NCI-H2227 (cell line): Measurements from ENCODE around the gene CPOX.
A peak's percentile ranks its signal among the peaks of the same experiment; 100 is the strongest.
"Not testable (repeated sequence)": the region's sequence is repeated elsewhere in the genome, so short reads cannot be mapped to it uniquely, and the experiment has no call there.

Experiments
- DNase-seq: peaks from one replicate; lab custom pipeline; 2025; ENCODE audit not compliant: unreplicated experiment; lab: John Stamatoyannopoulos, UW

Gene CPOX

DNA sequence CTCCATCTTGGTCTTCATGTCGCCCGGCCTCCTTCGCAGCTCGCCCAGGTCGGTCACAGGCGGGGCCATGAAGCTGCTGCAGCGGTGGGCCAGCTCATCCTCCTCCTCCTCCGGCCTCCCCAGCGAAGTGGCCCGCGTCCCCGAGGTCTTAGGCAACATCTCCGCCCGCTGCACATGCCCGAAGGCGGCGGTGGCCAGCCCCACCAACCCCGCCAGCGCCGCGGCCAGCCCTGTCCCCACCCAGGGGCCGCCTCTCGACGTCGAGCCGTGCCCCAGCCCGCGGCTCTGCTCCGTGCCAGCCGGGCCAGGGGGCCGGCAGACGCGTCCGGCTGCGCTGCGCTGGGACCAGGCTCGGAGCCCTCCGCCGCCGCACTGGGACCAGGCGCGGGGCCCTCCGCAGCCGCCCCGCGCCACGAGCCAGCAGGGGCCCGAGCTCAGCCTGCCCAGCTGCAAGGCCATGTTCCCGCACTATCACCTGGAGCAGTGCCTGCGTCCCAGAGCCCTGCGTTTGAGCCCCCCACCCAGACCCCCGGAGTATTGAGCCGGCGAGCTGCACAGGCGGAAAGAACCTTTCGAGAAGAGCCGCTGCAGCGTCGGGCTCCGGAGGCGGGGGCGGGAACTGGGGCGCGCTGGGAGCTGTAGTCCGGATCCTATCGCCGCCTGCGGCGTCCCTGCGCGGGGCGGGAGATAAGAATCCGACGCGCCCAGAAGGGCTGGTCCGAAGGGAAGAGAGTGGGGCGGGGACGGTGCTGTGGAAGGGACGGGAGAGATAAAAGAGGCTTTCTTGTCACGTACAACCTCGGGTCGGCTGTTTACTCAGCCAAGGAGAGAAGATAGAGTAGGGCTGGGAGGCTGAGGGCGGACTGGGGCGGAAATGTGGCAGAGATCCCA is at the start of gene CPOX:
CPOX (minus strand) TSS at position 566 of the 891 bp plus-strand sequence; CDS start at position 459, 107 bp downstream.
- peak; percentile 87 for DNase-seq

DNA sequence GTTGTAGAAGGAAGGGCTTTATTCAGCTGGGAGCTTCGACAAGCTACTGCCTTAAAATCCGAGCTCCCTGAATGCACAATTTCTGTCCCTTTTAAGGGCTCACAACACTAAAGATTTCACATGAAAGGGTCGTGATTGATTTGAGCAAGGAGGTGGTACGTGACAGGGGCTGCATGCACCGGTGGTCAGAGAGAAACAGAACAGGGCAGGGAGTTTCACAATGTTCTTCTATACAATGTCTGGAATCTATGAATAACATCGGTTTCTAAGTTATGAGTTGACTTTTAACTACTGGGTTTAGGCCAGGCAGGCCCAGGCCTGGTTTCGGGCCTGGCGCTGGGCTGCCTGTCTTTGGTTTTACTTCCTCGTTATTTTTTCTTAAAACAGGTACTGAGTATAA is 49.4 kb upstream of the CPOX start:
- not testable (repeated sequence) for DNase-seq

DNA sequence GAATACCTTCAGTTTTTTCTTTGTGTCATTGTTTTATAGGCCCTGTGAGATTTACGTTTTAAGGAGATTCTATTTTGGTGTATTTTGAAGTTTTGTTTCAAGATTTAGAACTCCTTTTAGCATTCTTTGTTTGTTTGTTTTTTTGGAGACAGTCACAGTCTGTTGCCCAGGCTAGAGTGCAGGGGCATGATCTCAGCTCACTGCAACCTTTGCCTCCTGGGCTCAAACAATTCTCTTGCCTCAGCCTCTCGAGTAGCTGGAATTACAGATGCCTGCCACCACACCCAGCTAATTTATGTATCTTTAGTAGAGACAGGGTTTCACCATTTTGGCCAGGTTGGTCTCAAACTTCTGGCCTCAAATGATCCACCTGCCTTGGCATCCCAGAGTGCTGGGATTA is 48.3 kb upstream of the CPOX start:
- DNase-seq = not testable (repeated sequence)

DNA sequence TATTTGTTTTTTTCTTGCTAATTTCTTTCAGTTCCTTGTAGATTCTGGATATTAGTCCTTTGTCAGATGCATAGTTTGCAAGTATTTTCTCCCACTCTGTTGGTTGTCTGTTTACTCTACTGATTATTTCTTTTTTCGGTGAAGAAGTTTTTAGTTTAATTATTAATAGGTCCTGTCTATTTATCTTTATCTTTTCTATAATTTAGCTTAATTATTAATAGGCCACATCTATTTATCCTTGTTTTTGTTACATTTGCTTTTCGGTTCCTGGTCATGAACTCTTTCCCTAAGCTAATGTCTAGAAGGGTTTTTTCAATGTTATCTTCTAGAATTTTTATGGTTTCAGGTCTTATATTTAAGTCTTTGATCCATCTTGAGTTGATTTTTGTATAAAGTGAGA is 45.1 kb upstream of the CPOX start:
- DNase-seq = not testable (repeated sequence)

DNA sequence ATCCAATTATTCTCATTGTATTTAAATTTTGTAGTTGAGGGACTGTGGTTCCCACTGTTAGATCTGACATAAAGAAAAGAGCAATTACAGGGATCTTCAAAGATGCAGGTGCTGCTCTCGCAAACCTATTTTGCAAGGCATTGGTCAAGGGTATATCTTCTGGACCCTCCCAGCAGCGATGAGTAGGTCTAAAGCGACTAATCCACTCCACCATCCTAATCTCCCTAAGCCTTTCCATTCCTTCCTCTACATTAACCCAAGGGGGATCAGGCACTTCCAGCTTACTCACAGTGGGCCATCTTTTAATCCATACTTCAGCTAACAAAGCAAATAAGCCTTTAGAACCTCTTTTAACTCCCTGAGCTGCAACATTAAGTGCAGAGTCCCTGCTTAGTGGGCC is 37.0 kb upstream of the CPOX start:
- no peak for DNase-seq

DNA sequence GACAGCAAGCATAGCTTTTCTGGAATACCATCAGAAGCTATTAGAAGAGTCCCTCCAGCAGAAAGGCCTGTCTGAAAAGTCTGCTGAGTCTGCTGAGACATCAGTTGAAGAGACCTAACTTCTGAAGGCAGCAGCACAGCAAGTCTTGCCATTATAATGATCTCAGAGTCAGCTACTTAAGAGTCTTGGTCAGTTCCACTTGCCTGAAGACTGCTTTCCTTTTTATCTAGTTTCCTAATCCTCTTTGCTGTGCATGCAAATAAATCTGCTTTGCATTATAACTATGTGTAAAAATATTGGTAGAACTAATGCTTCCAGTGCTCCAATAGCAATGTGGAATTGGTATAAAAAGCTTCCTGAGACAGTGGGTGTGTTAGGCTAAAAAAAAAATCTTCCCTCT is 34.9 kb upstream of the CPOX start:
- no peak for DNase-seq

DNA sequence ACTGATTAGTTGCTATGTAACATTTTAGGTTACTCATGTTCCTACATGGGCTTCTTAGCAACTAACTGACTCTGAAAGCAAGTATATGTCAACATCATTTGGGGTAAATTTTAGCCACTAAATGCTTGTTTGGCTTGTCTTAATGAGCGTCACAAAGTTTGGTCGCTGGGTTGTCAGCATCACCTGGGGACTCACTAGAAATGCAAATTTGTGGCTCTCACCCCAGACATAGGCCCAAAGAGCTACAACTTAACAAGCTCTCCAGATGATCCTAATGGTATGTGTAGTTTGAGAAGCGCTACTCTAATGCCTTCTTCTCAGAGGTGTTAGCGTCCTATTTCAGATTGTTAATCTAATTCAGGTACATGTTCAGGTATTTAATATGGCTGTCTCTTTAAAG is 32.7 kb upstream of the CPOX start:
- no peak for DNase-seq

DNA sequence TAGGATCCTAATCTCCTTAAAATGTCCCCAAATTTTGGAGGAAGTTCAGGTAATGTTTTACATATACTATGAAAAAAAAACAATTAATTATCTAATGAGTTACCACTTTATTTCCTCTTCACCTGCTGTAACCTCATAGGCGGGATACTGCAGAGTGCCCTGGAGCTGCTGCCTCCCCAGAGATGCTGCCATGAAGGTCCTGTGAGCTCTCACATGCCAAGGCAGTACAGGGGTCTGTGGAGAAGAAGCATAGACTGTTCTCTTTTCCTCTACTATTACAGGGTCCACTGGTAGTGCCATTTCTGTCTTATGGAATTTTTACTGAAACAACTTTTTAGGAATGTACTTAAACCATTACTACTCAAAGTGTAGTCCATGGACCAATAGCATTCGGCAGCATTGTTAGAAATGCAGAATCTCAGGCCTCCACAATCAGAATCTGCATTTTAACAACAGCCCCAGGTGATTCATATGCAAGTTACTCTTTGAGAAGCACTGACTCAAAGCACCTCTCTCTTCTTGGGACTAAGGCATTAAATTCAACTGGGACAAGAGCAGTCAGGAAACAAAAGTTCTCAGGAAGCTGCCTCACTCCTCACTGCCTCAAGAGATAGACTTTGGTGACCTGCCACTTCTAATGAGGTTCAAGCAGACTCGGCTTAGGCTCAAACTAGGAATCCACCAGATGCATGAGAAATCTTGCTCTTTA is 30.3 kb upstream of the CPOX start:
- no peak for DNase-seq

DNA sequence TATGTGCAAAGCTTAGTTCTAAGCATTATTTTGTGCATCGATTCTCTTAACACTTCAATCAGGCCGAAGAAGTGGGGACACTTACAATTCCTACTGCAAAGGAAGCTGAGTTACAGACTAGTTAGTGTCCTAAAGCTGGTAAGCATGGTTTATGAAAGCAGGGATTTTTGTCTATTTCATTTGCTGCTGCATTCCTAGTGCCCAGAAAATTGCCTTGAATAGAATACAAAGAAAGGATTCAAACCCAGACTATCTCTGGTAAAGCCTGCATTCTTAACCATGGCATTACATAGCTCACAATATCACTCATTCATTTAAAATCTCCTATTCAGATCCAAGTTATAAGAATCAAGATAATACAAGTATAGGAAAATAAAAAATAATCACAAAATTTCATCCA is 24.4 kb upstream of the CPOX start:
- no peak for DNase-seq

DNA sequence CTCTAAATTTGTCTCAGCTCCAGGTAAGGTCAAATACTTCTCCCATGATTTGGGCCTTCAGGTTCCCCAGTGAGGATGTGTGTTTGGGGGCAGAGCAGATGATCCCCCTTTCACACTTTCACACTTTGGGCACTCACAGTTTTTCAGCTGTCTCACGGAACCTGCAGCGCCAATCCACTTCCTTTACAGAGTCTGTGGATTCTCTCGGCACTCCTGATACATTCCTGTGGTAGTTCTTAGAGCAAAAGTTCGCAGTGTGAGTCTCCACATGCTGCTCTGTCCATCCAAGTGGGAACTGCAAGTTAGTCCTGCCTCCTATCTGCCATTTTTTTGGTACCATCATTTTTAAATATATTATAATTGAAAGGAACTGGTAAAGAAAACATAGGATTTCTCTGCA is 20.2 kb upstream of the CPOX start:
- DNase-seq = no peak

DNA sequence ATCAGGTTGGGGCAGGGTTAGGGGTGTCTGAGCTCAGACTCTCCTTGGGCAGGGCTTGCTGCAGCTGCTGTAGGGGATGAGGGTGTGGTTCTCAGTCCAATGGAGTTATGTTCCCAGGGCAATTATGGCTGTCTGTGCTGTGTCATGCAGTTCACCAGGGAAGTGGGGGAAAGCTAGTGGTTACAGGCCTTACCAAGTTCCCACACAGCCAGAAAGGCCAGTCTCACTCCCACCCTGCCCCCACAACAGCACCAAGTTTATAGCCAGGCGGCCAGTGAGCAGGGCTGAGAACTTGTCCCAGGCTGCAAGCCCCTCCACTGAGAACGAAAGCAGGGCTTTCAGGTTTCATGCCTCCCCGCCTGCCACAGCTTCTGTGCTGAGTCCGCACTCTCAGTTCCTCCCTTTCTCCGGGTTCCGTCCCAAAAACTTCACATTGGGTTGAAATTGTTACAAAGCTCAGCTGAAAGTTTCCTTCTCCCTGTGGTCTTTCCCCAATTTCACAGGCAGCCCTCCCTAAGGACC is 19.6 kb upstream of the CPOX start:
- no peak for DNase-seq

DNA sequence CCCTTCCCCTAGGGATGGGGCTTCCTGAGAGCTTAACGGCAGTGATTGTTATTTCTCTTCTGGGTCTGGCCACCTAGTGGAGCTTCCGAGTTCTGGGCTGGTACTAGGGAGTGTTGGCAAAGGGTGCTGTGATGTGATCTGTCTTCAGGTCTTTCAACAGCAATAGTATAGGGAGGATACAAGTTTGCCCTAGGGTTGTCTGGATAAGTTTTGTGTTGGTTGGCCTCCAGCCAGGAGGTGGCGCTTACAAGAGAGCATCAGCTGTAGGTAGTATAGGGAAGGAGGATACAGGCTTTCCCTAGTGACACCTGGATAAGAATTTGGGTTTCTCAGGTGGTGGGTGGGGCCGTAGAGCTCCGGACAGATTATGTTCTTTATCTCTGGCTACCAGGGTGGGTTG is 19.2 kb upstream of the CPOX start:
- DNase-seq = no peak

DNA sequence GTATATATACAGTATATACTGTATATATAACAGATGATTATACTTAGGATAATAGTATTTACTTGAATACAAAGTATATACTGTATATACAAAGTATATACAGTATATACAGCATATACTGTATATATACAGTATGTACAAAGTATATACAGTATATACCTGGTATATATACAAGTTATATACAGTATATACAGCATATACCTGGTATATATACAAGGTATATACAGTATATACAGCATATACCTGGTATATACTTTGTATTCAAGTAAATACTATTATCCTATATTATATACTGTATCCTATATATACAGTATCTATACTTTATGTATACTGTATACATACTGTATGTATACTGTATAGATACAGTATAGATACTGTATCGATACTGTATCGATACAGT is 14.6 kb upstream of the CPOX start:
- DNase-seq = no peak

DNA sequence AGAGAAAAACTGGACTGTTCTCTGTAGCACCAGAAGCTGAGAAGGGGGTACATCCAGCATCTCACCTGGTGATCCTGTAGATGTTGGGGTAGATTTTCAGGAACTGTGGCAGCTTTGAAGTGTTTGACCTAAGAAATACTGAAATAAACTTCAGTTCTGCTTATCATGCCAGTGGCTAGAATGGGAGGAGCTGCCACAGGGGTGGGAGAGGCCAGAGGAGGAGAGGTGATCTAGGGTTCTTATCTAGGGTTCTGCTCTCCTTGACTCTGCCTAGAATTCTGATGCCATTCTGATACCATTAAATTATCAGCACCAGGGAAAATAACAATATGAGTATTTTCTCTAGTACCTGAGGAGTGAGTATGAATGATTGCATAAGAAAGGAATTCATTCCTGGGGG is 10.2 kb upstream of the CPOX start:
- DNase-seq = no peak

DNA sequence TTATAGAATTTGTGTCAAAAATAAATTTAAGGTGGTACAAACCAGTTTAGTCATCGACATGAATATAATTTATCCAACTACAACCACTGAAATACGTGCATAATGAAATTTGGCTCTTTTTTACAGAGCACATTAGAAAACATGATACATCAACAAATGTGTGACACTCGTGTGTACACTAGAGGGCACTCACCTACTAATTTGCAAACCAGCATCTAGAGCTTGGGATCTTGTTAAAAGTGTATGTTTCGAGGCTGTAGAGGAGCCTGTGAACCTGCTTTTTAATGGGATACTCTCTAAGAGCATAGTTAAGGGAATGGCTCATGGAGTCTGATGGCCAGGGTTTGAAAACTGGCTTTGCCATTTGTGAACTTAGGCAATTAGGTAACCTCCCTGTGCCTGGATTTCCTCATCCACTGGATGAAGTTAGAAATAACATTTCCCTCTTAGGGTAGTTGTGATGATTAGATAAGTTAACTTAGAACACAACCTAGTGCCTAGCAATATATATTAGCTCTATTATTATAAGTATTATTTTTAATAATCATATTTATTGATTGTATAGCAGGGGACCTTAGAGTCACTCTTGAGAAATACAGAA is 8.8 kb upstream of the CPOX start:
- DNase-seq = peak; percentile 14

DNA sequence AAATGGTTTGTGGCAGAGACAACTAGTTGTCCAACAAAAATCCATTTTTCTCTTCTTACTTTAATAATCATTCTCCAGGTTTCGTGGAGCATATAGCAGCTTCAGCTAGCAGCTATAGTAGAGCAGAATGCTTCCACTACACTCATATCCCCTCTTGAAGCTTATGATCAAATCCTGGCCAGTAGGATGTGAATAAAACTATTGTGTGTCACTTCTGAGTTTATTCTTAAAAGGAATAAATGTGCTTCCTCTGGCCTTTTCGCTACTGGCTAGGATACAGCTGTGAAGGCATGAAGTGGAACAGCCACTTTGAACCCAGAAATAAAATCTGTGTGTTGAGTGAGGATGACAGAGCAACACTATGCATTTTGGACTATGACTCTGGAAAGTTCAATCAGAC is 7.8 kb upstream of the CPOX start:
- DNase-seq = no peak

DNA sequence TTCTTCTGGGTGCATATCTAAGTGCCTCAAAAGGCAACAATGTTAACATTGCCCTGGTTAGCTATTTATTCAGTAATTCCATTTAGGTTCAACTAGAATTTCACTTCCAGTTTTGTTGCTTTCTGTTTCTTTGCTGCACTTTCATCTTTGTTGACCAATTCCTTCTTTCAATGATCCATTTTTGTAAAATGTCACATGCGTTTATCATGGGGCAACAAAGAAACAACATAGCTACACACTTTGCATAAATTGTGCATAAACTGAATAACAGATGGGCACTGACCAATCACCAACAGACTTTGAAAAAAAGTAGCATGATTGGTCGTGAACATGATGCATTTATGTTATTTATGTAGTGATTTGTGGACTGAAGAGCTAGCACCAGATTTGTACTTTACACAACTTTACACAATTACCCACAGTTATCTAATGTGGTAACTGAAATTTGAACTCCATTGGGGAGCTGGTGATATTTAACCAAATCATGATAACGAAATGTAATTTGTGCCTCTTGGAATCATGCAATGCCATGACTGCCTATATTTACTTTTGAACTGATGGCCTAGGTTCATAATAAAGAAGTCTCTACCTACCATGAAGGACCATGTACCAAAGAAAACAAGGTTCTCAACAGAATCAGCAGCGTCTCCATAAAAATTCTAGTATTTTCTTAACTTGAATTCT is 7.1 kb upstream of the CPOX start:
- no peak for DNase-seq

DNA sequence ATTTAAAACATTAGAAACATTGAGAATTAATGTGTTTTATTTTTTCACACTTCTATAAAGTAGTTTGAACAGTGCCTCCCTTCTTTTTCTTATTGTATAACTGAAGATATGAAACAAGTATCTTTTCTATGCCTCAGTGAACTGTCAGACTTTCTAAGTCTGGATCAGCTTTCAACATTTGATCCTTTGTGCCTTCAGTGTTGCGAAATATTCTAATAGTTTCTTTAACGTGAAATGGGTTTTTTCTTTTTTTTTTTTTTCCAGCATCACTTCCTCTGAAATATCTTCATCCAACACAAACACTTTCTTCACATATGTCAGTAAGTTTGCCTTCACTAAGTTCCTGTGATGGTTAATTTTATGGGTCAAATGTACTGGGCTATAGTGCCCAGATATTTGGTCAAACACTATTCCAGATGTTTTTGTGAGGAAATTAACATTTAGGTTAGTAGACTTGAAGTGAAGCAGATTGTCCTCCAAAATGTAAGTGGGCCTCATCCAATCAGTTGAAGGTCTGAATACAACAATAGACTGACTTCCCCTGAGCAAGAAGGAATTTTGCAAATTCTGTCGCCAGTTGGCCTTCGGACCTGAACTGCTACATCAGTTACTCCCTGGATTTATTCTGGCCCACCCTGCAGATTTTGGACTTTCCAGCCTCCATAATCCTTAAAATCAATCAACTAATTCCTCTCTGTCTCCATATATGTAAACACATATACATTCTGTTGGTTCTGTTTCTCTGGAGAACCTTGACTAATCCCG is 6.4 kb upstream of the CPOX start:
- DNase-seq = no peak

DNA sequence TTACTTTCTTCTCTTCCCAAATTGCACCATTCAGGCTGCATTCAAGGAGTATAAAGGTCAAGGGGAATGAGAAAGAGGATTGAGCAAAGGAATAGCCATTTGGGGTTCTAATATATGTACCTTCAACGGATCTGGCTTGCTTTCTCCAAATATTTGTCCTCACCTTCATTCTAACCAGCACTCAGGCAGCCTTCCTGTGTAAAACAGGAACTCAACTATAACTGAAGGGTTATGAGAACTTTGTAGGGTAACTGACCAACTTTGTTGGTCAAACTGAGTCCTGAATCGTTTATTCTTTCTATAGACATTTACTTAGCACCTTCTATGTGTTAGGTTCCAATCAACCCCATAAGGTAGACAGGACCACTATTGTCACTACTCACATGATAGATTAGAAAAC is 5.1 kb upstream of the CPOX start:
- no peak for DNase-seq
